Measurements from ENCODE around the gene TRANK1. TPM values are rescaled to one million over a fixed set of nuclear protein-coding genes. Genes with fewer than 3 reads are reported as not detected.
"Not testable (repeated sequence)": the region's sequence is repeated elsewhere in the genome, so short reads cannot be mapped to it uniquely, and the experiment has no call there.

The TRANK1 gene
- total RNA-seq, 1 donor from 2014 or later: 24.9 TPM

- Mint-ChIP-seq H3K27ac (ENCODE audit: unreplicated experiment) (no peak overlapping the region), H3K36me3 (ENCODE audit: unreplicated experiment) (peaks cover 11% of the 10 kb centered on the region), H3K27me3 (ENCODE audit: unreplicated experiment) (no peaks in the 10 kb centered on the region), H3K4me3 (ENCODE audit: unreplicated experiment) (no peak overlapping the region), H3K4me1 (ENCODE audit: unreplicated experiment) (peaks cover 16% of the 10 kb centered on the region), H3K9me3 (ENCODE audit: unreplicated experiment) (no peaks in the 10 kb centered on the region)
- peak; percentile 28 for TF ChIP-seq CTCF (IDR thresholded peaks at IDR 0.05)
- peak; percentile 34 for DNase-seq (ENCODE audit: extremely low spot score, unreplicated experiment)
These were observed 40.2 kb downstream of the TRANK1 start for GRCh38 chr3:36904641-36905040.

- peaks cover 16% of the 10 kb centered on the region for H3K4me1 Mint-ChIP-seq (ENCODE audit: unreplicated experiment)
- H3K27me3 Mint-ChIP-seq (ENCODE audit: unreplicated experiment); H3K27ac Mint-ChIP-seq (ENCODE audit: unreplicated experiment); H3K4me3 Mint-ChIP-seq (ENCODE audit: unreplicated experiment); H3K9me3 Mint-ChIP-seq (ENCODE audit: unreplicated experiment): not testable (repeated sequence)
- H3K36me3 Mint-ChIP-seq (ENCODE audit: unreplicated experiment): peaks cover 13% of the 10 kb centered on the region
- DNase-seq (ENCODE audit: extremely low spot score, unreplicated experiment): peak; percentile 56
These were observed 40.8 kb downstream of the TRANK1 start for GRCh38 chr3:36904065-36904464.

GRCh38 chr3:36903119-36903882 lies 41.6 kb downstream of the TRANK1 start:
- Mint-ChIP-seq H3K9me3 (ENCODE audit: unreplicated experiment) (no peaks in the 10 kb centered on the region), H3K4me1 (ENCODE audit: unreplicated experiment) (peaks cover 10% of the 10 kb centered on the region), H3K27ac (ENCODE audit: unreplicated experiment) (no peak overlapping the region)

GRCh38 chr3:36901588-36901987 lies 43.3 kb downstream of the TRANK1 start:
- peak; percentile 34 for DNase-seq (ENCODE audit: extremely low spot score, unreplicated experiment)
- no peak for TF ChIP-seq CTCF (IDR thresholded peaks at IDR 0.05)
- H3K4me1 Mint-ChIP-seq (ENCODE audit: unreplicated experiment): no peaks in the 10 kb centered on the region
- no peak overlapping the region for H3K27ac Mint-ChIP-seq (ENCODE audit: unreplicated experiment)
- no peaks in the 10 kb centered on the region for H3K9me3 Mint-ChIP-seq (ENCODE audit: unreplicated experiment)
- H3K27me3 Mint-ChIP-seq (ENCODE audit: unreplicated experiment): no peaks in the 10 kb centered on the region
- H3K36me3 Mint-ChIP-seq (ENCODE audit: unreplicated experiment): peaks cover 22% of the 10 kb centered on the region
- no peak overlapping the region for H3K4me3 Mint-ChIP-seq (ENCODE audit: unreplicated experiment)

More at GRCh38 chr3:36903119-36903882, 41.6 kb downstream of the TRANK1 start:
- Mint-ChIP-seq H3K4me3 (ENCODE audit: unreplicated experiment) (no peak overlapping the region), H3K36me3 (ENCODE audit: unreplicated experiment) (peaks cover 13% of the 10 kb centered on the region), H3K27me3 (ENCODE audit: unreplicated experiment) (no peaks in the 10 kb centered on the region)
- TF ChIP-seq CTCF (IDR thresholded peaks at IDR 0.05): no peak
- DNase-seq (ENCODE audit: extremely low spot score, unreplicated experiment): peak; percentile 66

GRCh38 chr3:36900474-36901443 lies 44.1 kb downstream of the TRANK1 start:
- H3K4me1 Mint-ChIP-seq (ENCODE audit: unreplicated experiment): no peaks in the 10 kb centered on the region
- peaks cover 25% of the 10 kb centered on the region for H3K36me3 Mint-ChIP-seq (ENCODE audit: unreplicated experiment)
- no peak overlapping the region for H3K27ac Mint-ChIP-seq (ENCODE audit: unreplicated experiment)
- no peak for TF ChIP-seq CTCF (IDR thresholded peaks at IDR 0.05)
- no peaks in the 10 kb centered on the region for H3K27me3 Mint-ChIP-seq (ENCODE audit: unreplicated experiment)
- DNase-seq (ENCODE audit: extremely low spot score, unreplicated experiment): no peak
- H3K9me3 Mint-ChIP-seq (ENCODE audit: unreplicated experiment): no peaks in the 10 kb centered on the region
- H3K4me3 Mint-ChIP-seq (ENCODE audit: unreplicated experiment): no peak overlapping the region

Measured in osteocyte (in vitro differentiated cells).